ENCODE measurements around the gene ILF3. TPM values are rescaled to one million over a fixed set of nuclear protein-coding genes. Genes with fewer than 3 reads are reported as not detected.

ILF3 gene
- 102 and 107 TPM in 2 replicates for total RNA-seq (2014; rRNA removed; shearing (Covaris generic))

- DNase-seq (ENCODE audit: low read depth) = peak; percentile 100
Observed at GRCh38 chr19:10653732-10654609, at the start of gene ILF3. Gene ILF3 (plus strand): TSS chr19:10654346. CDS start chr19:10670606, 16,260 bp downstream.

DNA sequence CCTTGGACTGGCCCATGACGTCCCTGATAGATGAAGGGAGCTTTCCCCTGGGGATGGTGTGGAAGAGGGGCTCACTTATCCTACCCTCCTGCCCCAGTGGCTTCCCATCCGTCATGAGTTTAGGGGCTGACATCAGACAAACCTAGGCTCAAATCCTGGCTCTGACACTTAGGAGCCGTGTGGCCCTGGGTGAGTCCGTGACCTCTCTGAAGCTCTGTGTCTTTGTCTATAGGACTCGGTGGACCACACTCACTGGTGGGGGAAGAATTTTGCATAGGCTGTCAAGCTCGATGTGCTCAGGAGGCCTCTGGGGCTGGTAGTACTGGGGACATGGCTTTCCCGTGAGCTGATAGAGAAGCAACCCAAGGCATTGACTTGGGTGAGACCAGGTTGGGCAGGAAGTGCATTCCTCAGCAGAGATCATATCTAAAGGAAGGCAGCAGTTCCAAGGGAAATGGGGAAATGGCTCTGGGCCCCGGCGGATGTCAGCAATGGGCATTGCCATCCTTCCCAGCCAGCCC is 49.6 kb upstream of the ILF3 start:
- no peak for DNase-seq (ENCODE audit: low read depth)

GRCh38 chr19:10611907-10612306 is 42.2 kb upstream of the ILF3 start:
- no peak for DNase-seq (ENCODE audit: low read depth)

DNA sequence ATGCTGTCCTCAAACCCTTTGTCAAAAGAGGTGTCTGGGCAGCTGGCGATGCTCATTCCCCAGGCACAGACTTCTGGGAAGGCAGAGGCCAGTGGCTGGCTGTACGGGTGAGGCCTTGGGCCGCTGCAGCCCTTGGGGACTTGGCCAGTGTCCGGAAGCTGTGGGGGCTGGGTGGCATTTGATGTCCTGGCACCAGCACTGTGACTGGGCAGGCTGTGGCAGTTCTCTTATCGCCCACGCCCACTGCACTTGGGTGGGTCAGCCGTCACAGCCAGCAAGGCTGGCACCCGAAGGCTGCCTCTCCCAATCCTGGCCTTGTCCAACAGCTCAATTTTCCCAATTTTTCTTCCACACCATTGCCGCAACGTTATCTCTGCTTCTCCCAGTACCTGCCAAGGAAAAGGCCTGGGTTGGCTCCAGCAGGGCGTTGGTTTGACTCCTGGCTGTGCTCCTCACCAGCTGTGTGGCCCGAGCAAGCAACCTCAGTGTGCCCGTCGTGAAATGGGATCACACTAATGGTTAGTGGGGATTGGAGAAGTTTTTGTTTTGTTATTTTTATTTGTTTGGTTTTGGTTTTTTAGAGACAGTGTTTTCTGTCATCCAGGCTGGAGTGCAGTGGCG is 41.5 kb upstream of the ILF3 start:
- no peak for DNase-seq (ENCODE audit: low read depth)

- DNase-seq (ENCODE audit: low read depth) = no peak
Observed at GRCh38 chr19:10615429-10616023, 38.6 kb upstream of the ILF3 start.

DNA sequence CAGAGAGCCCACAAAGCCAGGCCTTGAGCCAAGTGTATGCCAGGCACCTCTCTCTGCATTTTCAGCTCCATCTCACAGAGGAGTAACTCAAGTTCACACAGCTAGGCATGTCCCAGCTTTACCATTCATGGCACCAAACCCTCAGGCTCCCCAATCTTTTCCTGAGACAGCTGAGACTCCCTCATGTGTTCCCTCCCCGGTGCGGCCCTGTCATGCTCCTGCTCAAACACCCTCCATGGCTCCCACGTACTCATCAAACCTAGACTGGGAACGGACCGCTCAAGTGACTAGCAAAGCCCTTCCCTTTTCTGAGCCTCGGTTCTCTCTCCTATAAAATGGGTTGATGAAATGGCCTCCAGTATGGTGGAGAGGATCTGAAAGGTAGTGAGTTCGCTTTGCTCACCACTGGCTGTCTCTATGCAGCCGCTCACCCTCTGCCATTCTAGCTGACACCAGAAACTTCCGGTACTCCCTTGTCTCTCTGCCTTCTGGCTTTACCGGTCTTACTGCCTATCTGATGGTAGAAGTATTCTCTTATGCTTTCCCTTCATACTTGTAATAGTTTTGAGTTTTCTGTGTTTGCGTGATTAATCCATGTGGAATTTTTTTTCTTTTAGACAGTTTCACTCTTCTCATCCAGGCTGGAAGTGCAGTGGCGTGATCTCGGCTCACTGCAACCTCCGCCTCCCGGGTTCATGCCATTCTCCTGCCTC is 36.6 kb upstream of the ILF3 start:
- DNase-seq (ENCODE audit: low read depth) = peak; percentile 40

GRCh38 chr19:10618846-10619245 is 35.3 kb upstream of the ILF3 start:
- no peak for DNase-seq (ENCODE audit: low read depth)

GRCh38 chr19:10620786-10621185 is 33.4 kb upstream of the ILF3 start:
- DNase-seq (ENCODE audit: low read depth) = no peak

DNA sequence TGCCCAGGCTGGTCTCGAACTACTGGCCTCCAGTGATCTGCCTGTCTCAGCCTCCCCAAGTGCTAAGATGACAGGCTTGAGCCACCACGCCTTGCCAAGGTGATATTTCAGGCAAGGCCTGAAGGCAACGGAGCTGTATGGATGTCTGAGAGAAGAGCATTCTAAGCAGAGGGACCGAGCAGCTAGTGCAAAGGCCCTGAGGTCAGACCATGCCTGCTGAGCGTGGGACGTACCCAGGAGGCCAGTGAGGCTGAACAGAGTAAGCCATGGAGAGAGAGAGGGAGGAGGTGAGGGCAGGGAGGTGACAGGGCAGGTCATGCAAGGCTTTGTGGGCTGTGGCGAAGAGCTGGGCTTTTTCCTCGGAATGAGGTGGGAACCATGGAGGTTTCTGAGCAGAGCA is 32.2 kb upstream of the ILF3 start:
- no peak for DNase-seq (ENCODE audit: low read depth)

DNA sequence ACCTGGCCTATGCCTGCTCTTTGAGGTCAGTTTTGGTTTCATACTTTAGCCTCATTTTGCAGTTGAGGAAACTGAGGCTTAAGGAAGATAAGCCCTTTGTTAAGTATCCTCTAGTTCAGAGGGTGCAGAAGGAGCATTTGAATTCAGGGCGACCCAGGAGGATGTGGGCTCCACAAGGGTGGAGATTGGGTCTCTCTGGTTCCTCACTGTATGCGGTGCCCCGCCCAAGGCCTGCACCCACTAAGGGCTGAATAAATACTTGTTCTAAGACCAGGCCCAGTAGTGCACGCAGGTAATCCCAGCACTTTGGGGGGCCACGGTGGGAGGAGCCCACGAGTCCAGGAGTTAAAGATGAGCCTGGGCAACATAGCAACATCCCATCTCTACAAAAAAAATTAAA is 29.6 kb upstream of the ILF3 start:
- DNase-seq (ENCODE audit: low read depth) = no peak

DNA sequence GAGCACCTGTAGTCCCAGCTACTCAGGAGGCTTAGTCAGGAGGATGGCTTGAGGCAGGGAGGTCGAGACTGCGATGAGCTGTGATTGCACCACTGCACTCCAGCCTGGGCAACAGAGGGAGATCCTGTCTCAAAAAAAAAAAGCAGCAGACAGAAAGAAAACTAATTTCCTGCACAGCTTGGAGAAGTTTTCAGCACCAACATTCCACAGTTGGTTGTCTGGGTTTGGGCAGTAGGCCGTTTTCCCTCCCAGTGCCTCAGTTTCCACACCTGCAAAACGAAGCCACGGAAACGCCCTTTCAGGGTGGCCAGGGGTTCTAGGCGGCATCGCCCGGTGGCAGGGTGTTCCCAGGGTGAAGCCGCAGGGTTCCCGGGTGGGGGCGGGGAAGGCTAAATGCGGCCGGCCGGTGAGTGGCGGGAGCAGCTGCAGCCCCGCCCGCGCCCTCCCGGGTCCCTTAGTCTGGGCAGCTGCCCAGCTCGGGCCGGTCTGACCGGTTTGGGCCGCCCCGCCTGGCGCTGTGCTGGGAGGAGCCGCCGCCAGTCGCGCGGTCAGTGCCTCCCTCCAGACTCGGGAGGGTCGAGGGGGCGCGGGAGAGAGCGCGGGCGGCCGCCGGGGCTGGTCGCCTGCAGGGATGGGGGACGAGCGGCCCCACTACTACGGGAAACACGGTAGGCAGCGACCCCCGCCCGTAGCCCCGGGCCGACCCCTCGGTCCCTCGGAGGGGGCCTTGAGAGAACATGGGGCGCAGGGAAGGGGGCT is 29.0 kb upstream of the ILF3 start, which contains the start of gene SLC44A2:
Gene SLC44A2, plus strand, starts transcription at position 551 of the 759 bp plus-strand sequence. Its CDS starts 81 bp downstream, at position 632.
- DNase-seq (ENCODE audit: low read depth) = peak; percentile 60

DNA sequence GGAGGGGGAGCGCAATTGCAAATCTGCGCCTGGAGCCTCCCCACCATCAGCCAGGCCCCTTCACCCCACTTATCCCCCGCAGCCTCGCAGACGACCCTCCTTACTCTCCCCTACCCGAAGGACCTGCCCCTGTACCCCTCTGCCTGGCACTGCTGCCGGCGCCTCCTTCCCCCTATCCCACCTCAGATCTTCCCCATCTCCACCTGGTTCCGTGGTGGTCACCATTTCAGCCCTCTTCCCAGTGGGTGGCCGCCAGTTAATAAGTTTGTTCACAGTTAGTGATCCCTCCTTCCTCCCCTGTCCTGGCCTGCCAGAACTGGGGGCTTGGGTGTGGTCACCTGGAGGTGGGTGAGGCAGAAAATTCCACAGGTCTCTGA is 28.4 kb upstream of the ILF3 start:
- DNase-seq (ENCODE audit: low read depth) = no peak

- no peak for DNase-seq (ENCODE audit: low read depth)
Observed at GRCh38 chr19:10631874-10632273, 22.3 kb upstream of the ILF3 start.

GRCh38 chr19:10634430-10634829 is 19.7 kb upstream of the ILF3 start:
- no peak for DNase-seq (ENCODE audit: low read depth)

- no peak for DNase-seq (ENCODE audit: low read depth)
Observed at GRCh38 chr19:10634963-10635362, 19.2 kb upstream of the ILF3 start.

DNA sequence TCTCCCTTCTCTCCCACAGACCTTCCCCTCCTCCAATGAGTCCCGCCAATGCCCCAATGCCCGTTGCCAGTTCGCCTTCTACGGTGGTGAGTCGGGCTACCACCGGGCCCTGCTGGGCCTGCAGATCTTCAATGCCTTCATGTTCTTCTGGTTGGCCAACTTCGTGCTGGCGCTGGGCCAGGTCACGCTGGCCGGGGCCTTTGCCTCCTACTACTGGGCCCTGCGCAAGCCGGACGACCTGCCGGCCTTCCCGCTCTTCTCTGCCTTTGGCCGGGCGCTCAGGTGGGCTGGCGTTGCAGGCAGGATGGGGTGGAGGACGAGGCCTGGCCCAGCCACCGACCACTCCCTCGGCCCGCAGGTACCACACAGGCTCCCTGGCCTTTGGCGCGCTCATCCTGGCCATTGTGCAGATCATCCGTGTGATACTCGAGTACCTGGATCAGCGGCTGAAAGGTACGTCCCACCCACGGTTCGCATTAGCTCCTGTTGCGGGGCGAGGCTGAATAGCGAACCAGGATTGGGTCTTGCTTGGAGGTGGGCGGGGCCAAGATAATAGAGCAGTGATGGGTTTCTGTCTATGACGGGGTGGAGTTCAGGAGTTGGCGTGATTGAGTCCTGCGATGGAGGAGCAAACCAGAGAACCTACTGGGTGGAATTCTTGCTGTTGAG is 17.7 kb upstream of the ILF3 start:
- no peak for DNase-seq (ENCODE audit: low read depth)

- no peak for DNase-seq (ENCODE audit: low read depth)
Observed at GRCh38 chr19:10637894-10638293, 16.3 kb upstream of the ILF3 start.

DNA sequence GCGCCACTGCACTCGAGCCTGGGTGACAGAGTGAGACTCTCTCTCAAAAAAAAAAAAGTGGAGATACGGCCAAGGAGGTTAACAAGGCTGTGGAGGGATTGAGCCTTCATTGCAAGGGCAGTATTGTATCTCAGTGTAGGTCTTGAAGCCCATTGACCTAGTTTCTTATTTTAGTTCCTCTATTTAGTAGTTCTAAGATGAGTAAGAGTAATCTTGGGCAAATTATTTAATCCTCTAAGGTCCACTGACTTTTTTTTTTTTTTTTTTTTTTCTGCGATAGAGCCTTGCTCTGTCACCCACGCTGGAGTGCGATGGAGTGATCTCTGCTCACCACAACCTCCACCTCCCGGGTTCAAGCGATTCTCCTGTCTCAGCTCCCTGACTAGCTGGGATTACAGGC is 14.3 kb upstream of the ILF3 start:
- DNase-seq (ENCODE audit: low read depth) = no peak

- no peak for DNase-seq (ENCODE audit: low read depth)
Observed at GRCh38 chr19:10640361-10640760, 13.8 kb upstream of the ILF3 start.

GRCh38 chr19:10641248-10641647 is 12.9 kb upstream of the ILF3 start:
- DNase-seq (ENCODE audit: low read depth) = no peak

Measured in RPMI7951 (cell line).